Measurements from ENCODE around the gene AKR1E2.

DNA sequence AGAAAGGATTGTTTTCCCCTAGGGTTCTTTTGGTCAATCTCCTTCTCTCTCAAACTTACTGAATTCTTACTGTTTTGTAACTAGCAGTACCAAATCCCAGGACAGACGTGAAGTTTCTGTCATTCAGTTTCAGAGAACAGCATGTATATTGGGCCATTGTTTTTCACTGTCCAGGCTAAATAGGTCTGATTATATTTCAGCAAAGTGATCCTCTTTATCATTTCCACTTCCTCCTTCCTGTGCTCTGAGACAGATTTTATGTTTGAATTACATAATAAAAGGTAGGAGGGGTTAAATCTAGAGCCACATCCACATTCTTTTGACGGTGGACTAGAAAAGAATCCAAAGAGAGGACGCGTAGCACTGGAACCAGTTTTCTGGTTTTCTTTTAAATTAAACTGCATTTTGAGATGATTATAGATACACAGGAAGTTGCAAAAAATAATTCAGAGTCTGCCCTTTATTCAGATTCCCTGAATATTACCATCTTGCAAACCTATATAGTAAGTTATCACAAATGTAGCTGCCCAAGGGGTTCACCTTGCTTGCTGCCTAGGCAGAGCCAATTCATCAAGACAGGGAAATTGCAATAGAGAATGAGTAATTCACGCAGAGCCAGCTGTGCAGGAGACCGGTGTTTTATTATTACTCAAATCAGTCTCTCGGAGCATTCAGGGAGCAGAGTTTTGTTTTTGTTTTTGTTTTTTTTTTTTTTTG, 40.1 kb downstream of the AKR1E2 start:
- TF ChIP-seq POLR2A (IDR thresholded peaks at IDR 0.05; ENCODE audit: low read length) (no peak), GATA1 (IDR thresholded peaks at IDR 0.05; ENCODE audit: low read depth, low read length) (no peak)

Data from erythroblast (primary cell).